HG02623 (cell line): ENCODE results near the gene CATSPERE.
A peak's percentile ranks its signal among the peaks of the same experiment; 100 is the strongest.

Experiments
- ATAC-seq: cut with Tn5 transposase; IDR thresholded peaks from one replicate; pipeline ENCODE4 v1.9.1; 2021; ENCODE audit warnings: moderate library complexity; ENCODE audit not compliant: unreplicated experiment

CATSPERE gene

GRCh38 chr1:244626709-244627108, 165.6 kb downstream of the CATSPERE start:
- ATAC-seq, result no peak

GRCh38 chr1:244628789-244629188, 167.7 kb downstream of the CATSPERE start:
- no peak for ATAC-seq

GRCh38 chr1:244633140-244633539, 172.1 kb downstream of the CATSPERE start:
- ATAC-seq, result no peak

GRCh38 chr1:244634546-244634945, 173.5 kb downstream of the CATSPERE start:
- ATAC-seq, result no peak

DNA sequence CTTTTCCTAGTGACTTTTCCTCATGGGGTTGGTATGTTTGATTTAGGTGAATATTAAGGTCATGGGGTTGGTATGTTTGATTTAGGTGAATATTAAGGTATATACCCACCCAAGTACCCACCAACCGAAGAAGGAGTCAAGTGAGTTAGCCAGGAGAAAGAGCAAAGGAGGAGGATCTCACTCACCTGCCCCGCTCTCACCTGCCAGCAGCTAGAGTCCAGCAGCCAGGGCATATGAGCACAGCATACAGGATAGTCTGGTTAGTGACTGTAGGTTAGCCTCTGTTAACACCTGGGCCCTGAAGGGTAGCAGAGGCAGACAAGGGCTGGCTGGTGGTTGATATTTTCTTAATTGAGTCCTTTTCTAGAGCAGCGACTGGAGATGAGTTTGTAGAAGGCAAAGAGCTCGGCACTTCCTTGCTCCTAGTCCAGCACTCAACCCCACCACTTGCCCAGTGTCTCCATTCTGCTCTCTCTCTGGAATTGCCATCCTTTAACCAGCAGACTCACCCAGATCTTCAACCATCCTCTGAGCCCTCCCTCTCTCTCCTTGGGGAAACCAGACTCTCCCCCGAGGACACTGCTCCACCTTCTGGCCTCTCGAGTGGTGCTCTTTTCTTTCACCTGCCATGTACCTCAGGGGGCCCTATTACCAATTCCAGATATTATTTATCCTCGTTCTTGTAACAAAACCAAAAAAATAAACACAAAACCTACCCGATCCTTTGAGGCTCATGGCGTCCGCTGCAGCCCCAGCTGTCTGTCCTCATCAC, 175.6 kb downstream of the CATSPERE start:
- ATAC-seq, result no peak

DNA sequence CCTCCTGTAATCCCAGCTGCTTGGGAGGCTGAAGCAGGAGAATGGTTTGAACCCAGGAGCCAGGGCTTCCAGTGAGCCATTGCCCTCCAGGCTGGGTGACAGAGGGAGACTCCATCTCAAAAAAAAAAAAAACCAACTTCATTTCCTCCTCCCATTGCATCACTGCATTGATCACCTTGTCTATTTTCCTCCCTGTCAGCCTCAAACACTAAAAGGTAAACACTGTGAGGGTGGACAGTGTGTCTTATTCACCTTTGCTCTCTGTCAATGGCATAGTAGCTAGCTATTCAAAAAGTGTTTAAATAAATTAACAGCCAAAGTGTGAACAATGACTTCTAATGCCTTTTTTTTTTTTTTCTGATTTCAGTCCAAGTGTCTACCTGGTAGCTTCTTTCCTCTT, 178.5 kb downstream of the CATSPERE start:
- ATAC-seq, result no peak

- ATAC-seq, result no peak
These were observed 179.8 kb downstream of the CATSPERE start for GRCh38 chr1:244640917-244641316.

DNA sequence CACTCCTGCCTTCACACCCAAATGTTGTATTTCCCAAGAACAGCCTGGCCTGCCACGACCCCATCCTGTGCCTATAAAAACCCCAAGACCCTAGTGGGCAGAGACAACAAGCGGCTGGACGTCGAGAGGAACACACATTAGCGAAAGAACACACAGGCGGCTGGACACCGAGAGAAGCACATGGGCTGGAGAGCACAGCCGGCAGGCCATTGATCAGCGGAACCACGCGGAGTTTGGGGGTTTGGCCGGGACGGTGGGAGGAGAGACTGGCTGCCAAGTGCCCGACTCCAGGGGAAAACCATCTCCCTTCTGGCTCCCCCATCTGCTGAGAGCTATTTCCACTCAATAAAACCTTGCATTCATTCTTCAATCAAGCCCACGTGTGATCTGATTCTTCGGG, 181.5 kb downstream of the CATSPERE start:
- ATAC-seq, result no peak

GRCh38 chr1:244642988-244643387, 181.9 kb downstream of the CATSPERE start:
- no peak for ATAC-seq

- ATAC-seq, result no peak
These were observed 184.3 kb downstream of the CATSPERE start for GRCh38 chr1:244645414-244645813.

DNA sequence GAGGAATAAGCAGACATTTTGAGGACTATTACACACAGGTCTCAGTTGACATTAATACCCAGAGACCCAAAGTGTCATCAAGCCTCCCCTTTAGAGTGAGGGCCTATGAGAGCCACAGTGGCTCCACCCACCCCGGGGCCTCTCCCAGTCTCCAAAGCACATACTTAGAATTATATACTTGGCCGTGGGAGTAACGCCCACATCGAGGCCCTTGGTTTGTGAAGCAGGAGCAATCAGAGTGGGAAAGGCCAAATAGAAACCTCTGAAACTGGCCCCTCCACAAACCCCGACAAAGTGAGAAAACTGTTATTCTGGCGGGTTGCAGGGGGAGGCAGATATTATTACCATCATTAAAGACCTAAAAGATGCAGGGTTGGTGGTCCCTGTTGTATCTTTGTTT, 184.8 kb downstream of the CATSPERE start:
- no peak for ATAC-seq

DNA sequence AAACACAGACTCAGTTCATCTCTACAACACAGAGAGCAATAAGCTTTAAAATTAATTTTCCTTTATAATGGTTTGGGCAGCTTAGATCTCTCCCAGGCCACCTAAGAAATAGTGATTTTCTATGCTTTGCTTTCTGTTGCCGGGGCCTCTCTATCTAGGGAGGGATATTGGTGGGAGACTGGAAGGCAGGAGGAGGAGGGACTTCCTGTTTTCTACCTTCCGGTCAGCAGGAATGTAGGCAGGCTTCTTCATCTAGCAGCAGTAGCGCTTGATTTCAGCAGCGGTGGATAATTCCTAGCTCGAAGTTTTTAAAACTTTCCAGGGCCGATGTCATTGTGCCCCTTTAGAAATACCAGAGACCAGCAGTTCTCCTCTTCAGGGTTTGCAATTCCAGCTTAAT, 186.7 kb downstream of the CATSPERE start:
- ATAC-seq, result no peak

DNA sequence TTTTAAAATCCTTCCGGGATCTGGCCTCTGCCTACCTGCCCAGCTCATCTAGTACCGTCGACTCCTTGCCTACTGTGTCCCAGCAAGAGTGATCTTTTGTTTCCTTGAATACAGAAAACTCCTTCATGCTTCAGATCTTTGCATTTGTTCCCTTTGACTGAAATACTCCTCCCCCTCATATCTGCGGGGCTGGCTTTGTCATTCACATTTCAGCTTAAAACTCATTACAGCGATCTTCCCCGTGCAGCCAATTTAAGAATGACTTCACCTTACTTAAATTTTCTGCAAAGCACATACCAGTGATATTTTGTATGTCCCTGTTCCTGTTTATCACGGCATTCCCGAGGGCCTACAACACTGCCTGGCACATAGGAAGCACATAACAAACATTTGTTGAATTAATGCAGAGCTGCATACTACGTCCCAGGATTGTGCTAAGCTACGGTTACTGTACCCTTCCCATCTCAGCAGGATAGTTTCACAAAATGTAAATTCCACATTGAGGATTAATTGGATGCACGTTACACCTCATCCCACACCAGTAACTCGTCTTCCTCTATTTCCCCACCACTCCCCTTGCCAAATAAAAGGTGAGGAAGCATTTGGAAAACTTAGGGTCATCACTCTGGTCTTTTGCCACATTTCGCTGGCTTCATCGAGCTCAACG, 191.0 kb downstream of the CATSPERE start:
- no peak for ATAC-seq

DNA sequence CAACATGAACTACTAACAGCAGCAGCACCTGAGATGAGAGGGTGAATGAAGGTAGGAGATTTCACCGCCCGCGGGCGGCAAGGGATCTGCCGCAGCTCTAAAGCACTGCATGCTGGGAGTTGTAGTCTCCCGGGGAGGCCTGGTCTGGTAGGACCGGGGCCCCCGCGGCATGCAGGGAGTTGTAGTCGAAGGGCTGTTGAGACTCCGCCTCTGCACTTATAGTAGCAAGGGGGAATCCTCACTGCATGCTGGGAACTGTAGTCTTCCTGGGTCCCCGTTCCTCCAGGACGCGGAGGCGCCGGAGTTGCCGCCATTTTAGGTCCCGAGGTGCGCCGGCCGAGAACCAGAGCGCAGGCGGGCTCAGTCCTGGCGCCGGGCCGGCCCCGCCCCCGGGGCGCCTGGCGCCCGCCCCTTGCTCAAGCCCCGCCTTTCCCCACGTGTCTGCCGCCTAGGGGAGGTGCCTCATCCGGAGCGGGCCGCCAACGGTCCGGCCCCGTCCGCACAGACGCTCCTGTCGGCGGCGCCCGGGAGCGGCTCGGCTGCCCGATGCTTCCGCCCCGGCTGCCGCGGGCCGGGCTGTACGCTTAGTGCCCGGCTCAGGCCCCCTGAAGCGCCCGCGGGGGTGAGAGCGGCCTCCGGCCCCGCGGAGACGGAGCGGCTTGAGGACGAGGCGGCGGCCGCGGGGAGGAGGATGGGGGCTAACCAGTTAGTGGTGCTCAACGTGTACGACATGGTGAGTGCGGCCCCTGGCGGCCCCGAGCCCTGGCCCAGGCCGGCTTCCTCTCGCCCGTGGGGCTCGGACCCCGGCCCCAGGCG, 191.8 kb downstream of the CATSPERE start, which contains the start of gene DESI2:
DESI2 (plus strand) TSS at position 504 of the 816 bp plus-strand sequence; CDS start at position 692, 188 bp downstream.
- peak; percentile 96 for ATAC-seq

DNA sequence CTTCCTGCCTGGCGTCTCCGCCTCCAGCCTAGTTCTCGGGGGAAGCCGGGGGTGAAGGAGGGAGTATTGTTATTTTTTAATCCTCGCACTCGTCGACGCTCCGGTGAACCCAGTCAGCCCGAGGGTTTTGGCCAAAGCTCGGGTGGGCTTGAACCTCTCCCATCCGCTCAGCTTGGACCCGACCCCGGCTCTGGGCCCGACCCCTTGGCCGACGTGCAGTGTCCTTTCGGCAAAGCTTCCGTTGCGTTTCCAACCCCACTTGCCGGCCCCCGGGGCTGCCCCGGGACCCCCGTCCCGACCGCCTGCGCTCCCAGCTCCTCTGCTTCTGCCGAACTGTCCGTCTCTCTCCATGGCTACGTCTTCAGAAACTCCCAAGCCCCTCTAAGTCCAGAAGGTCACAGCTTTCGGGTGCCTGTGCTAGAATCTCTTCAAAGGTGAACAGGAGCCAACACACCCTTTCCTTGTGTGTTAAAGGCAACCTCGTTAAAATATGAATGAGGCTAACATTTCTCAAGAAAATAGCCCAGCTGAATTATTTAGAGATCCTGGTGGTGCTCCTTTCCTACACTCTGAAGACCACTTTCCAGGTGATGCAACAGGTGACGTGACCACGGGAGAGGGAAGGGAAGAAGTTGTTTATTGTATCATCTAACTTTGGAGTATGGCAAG, 192.5 kb downstream of the CATSPERE start:
- ATAC-seq, result no peak

GRCh38 chr1:244654108-244655038, 193.3 kb downstream of the CATSPERE start:
- ATAC-seq, result no peak

- ATAC-seq, result no peak
These were observed 194.1 kb downstream of the CATSPERE start for GRCh38 chr1:244655186-244655585.

DNA sequence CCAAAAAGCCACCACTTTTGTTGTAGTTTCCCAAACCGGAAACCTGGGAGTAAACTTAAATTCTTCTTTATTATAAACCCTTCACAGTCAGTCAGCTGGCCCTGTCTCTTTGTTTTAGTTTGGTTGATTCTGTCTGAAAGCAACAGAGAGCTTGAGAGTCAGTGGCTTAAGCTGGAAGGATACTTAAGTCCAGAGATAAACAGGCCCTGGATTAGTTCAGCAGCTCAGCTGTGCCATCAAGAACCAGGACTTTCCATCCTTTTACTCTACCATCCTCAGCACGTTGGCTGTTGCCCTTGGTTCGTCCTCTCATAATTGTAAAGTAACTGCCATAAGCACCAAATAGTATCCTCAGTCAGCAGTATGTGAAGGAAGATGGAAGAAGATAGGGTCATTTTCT, 196.3 kb downstream of the CATSPERE start:
- no peak for ATAC-seq

DNA sequence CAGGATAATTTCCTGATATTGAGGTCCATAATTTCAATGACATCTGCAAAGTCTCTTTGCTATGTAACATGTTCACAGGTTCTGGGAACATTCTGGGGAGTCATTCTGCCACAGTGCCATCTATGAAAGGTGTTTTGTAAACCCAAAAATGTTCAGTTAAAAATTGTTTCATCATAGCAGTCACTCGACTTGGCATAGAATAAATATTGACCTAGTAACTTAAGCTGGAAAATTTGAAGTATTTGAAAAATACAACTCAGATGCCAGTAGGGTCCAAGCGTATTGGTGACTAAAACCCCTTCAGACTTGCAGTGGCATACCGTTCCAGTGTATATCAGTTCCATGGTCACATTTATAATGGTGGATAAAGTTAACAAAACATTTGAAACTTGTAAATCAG, 198.6 kb downstream of the CATSPERE start:
- ATAC-seq, result no peak

GRCh38 chr1:244660595-244660994, 199.5 kb downstream of the CATSPERE start:
- no peak for ATAC-seq
